Measurements from ENCODE around the gene TXNRD2. TPM values are rescaled to one million over a fixed set of nuclear protein-coding genes. Genes with fewer than 3 reads are reported as not detected.
"Not testable (repeated sequence)": the region's sequence is repeated elsewhere in the genome, so short reads cannot be mapped to it uniquely, and the experiment has no call there.

The TXNRD2 gene
- total and polyA plus RNA-seq, 10 of the 15 experiments (the other 5 are each of a cell fraction or from before 2014, with no cell fraction given) = 1.6 to 26.0 (median 13.9) TPM

DNA sequence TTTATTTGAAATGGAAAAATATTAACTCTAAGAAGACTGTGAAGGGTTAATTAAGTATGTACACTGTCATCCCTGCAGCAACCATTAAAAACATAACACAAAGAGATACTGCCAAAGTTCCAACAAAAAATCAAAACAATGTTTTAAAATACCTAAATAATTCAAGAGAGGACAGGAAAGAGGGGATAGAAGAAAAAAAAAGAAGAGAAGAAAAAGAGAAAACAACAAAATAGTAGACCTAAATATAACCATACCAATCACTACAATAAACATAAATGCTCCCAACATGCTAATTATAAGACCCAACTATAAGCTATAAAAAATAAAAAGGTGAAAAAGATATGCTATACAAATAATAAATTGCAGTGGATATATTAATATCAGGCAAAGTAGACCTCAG, 107.0 kb downstream of the TXNRD2 start:
- peaks cover 6% of the 10 kb centered on the region for H3K4me1 ChIP-seq (ENCODE audit: control insufficient read depth, insufficient read depth, low read length)
- no peaks in the 10 kb centered on the region for H3K79me2 ChIP-seq (ENCODE audit: control insufficient read depth, insufficient read depth, low read length)
- POLR2A ChIA-PET = interaction anchor here (0.6 kb wide), 1 partner anchor 19 kb away, joined by 3 read pairs; no protein-coding TSS in a partner anchor
- intact Hi-C loops (cut with micrococcal nuclease; ENCODE audit: unreplicated experiment) = no loop called here
- TF ChIP-seq, protein P1, sequence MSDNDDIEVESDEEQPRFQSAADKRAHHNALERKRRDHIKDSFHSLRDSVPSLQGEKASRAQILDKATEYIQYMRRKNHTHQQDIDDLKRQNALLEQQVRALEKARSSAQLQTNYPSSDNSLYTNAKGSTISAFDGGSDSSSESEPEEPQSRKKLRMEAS (IDR thresholded peaks at IDR 0.05; ENCODE audit: low read depth, low read length) = no peak
- no peak for TF ChIP-seq ETV6 (conservative IDR thresholded peaks at IDR 0.05 in 1 of 2, IDR thresholded peaks at IDR 0.05 in 1 of 2; ENCODE audit: borderline replicate concordance in 1 of 2, low read depth in 1 of 2)
- TF ChIP-seq, protein P2, sequence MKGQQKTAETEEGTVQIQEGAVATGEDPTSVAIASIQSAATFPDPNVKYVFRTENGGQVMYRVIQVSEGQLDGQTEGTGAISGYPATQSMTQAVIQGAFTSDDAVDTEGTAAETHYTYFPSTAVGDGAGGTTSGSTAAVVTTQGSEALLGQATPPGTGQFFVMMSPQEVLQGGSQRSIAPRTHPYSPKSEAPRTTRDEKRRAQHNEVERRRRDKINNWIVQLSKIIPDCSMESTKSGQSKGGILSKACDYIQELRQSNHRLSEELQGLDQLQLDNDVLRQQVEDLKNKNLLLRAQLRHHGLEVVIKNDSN (IDR thresholded peaks at IDR 0.05; ENCODE audit: borderline replicate concordance, extremely low read length, insufficient read depth, low read depth, low read length) = no peak
- no peak for TF ChIP-seq NR2F1 (conservative IDR thresholded peaks at IDR 0.05)
- TF ChIP-seq SIN3A (IDR thresholded peaks at IDR 0.05; ENCODE audit: low read depth, low read length) = no peak
- no peak for TF ChIP-seq ZNF24 (IDR thresholded peaks at IDR 0.05)
- no peak for TF ChIP-seq SMC3 (IDR thresholded peaks at IDR 0.05; ENCODE audit: borderline replicate concordance, low read length)
- TF ChIP-seq MEF2B (IDR thresholded peaks at IDR 0.05; ENCODE audit: partially characterized antibody, poor library complexity, severe bottlenecking) = no peak
- H3K4me2 ChIP-seq (ENCODE audit: control insufficient read depth, insufficient read depth) = no peak overlapping the region
- DNase-seq (ENCODE audit: low read depth, low spot score) (no peak), ATAC-seq (no peak), FAIRE-seq (no peak)
- CTCF ChIA-PET = interaction anchor here (0.6 kb wide), 1 partner anchor 196 kb away, joined by 3 read pairs; no protein-coding TSS in a partner anchor
- SMC1A ChIA-PET (ENCODE audit: uncharacterized antibody, unreplicated experiment) = no interaction called here
- H3K9me3 ChIP-seq (replicated peaks; ENCODE audit: control insufficient read depth, insufficient read depth, low read length) = no peaks in the 10 kb centered on the region
- no peak overlapping the region for H3K27ac ChIP-seq (ENCODE audit: control insufficient read depth, insufficient read depth)
- RAD21 ChIA-PET (ENCODE audit: unreplicated experiment) = no interaction called here
- H2AFZ ChIP-seq (ENCODE audit: control insufficient read depth, low read depth, low read length) = no peak overlapping the region
- H3K36me3 ChIP-seq (ENCODE audit: control insufficient read depth in 2 of 2, insufficient read depth in 2 of 2, low read length in 1 of 2) = no peaks in the 10 kb centered on the region
- H3K27me3 ChIP-seq (replicated peaks in 1 of 2; ENCODE audit: control insufficient read depth in 2 of 2, insufficient read depth in 2 of 2, low read length in 1 of 2) = no peaks in the 10 kb centered on the region
- H3K4me3 ChIP-seq = no peak overlapping the region
- in situ Hi-C loops (cut with MboI) = no loop called here
- no TSS peak for BruUV-seq (replicated peaks)
- H4K20me1 ChIP-seq (ENCODE audit: control insufficient read depth, insufficient read depth) = no peaks in the 10 kb centered on the region
- H3K9ac ChIP-seq (ENCODE audit: control insufficient read depth, insufficient read depth, low read length) = no peak overlapping the region

GRCh38 chr22:19833327-19833726, 108.3 kb downstream of the TXNRD2 start:
- in situ Hi-C loops (cut with MboI); H4K20me1 ChIP-seq (ENCODE audit: control insufficient read depth, insufficient read depth): not testable (repeated sequence)
- 86% methylated on average over 9 of the region's 9 CpGs for WGBS (ENCODE audit: insufficient coverage, insufficient replicate concordance, low lambda C conversion rate, missing lambda C conversion rate)

More at GRCh38 chr22:19833327-19833726, 108.3 kb downstream of the TXNRD2 start:
- RAD21 ChIA-PET (ENCODE audit: unreplicated experiment) = interaction anchor here (1.2 kb wide), 1 partner anchor 77 kb away, joined by 3 read pairs; no protein-coding TSS in a partner anchor
- H3K9me3 ChIP-seq (replicated peaks; ENCODE audit: control insufficient read depth, insufficient read depth, low read length); POLR2A ChIA-PET; H3K4me2 ChIP-seq (ENCODE audit: control insufficient read depth, insufficient read depth); H3K9ac ChIP-seq (ENCODE audit: control insufficient read depth, insufficient read depth, low read length); FAIRE-seq; H3K79me2 ChIP-seq (ENCODE audit: control insufficient read depth, insufficient read depth, low read length); H3K27me3 ChIP-seq (replicated peaks in 1 of 2; ENCODE audit: control insufficient read depth in 2 of 2, insufficient read depth in 2 of 2, low read length in 1 of 2); ATAC-seq; H3K36me3 ChIP-seq (ENCODE audit: control insufficient read depth in 2 of 2, insufficient read depth in 2 of 2, low read length in 1 of 2); intact Hi-C loops (cut with micrococcal nuclease; ENCODE audit: unreplicated experiment); H3K4me3 ChIP-seq; DNase-seq (ENCODE audit: low read depth, low spot score); H2AFZ ChIP-seq (ENCODE audit: control insufficient read depth, low read depth, low read length); H3K4me1 ChIP-seq (ENCODE audit: control insufficient read depth, insufficient read depth, low read length); BruUV-seq (replicated peaks); H3K27ac ChIP-seq (ENCODE audit: control insufficient read depth, insufficient read depth): not testable (repeated sequence)
- SMC1A ChIA-PET (ENCODE audit: uncharacterized antibody, unreplicated experiment) = interaction anchor here (1.5 kb wide), 1 partner anchor 23 kb away, joined by 3 read pairs; no protein-coding TSS in a partner anchor
- CTCF ChIA-PET = interaction anchor here (1.2 to 1.9 kb wide), 2 partner anchors 60 to 77 kb away, joined by 3 to 5 read pairs; no protein-coding TSS in a partner anchor
